ENCODE results near the gene PPM1H. TPM values are rescaled to one million over a fixed set of nuclear protein-coding genes. Genes with fewer than 3 reads are reported as not detected.

Gene PPM1H
- polyA plus RNA-seq, 1 of the 3 experiments (the other 2 are of a cell fraction): 0.13 TPM

DNA sequence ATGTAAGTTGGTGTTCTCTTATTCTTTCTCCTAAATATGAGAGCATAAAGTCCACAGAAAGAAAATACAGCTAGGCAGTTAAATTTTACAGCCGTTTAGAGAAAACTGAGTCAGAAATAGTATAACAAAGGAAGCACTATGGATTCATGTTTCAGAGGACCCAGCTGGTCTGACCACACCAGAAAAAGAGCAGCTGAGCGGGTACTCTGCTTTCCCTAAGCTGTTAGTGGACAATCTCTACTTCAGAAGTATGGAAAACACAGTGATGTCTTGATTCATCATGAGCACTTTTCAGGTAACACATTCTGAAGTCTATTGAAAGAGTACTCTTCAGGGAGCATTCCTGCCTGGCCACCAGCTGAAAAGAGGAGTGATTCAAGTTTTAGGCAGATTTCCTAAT, 12.4 kb downstream of the PPM1H start:
- Histone ChIP-seq H3K9me3 (no peaks in the 10 kb centered on the region), H3K4me3 (ENCODE audit: low read depth in 2 of 2, low read length in 1 of 2) (no peak overlapping the region), H3F3A (replicated peaks; ENCODE audit: insufficient read depth) (no peaks in the 10 kb centered on the region), H3K9ac (no peak overlapping the region), H3K4me1 (ENCODE audit: control insufficient read depth in 1 of 2, insufficient read depth in 2 of 2, low read depth in 1 of 2, low read length in 1 of 2) (no peaks in the 10 kb centered on the region; a peak in 1 of 4 replicates), H2AFZ (ENCODE audit: low read depth) (no peak overlapping the region), H3K79me2 (ENCODE audit: insufficient read depth) (no peaks in the 10 kb centered on the region), H4K20me1 (ENCODE audit: insufficient read depth) (no peaks in the 10 kb centered on the region), H3K9me2 (no peaks in the 10 kb centered on the region), H3K36me3 (replicated peaks in 1 of 2; ENCODE audit: control insufficient read depth in 1 of 2, insufficient read depth in 2 of 2, low read length in 1 of 2) (no peaks in the 10 kb centered on the region), H3K27me3 (ENCODE audit: insufficient read depth) (peaks cover 23% of the 10 kb centered on the region), H3K27ac (ENCODE audit: low read depth in 2 of 2, low read length in 1 of 2) (no peak overlapping the region), H3K4me2 (no peak overlapping the region)
- WGBS (ENCODE audit: low lambda C conversion rate): 17% methylated on average over 2 of the region's 2 CpGs
- TF ChIP-seq CHD2 (IDR thresholded peaks at IDR 0.05; ENCODE audit: low read length, partially characterized antibody) (no peak), EZH2phosphoT487 (IDR thresholded peaks at IDR 0.05; ENCODE audit: borderline replicate concordance, low read depth) (no peak), SIN3A (IDR thresholded peaks at IDR 0.05; ENCODE audit: borderline replicate concordance, low read depth, low read length) (no peak), TAF1 (IDR thresholded peaks at IDR 0.05; ENCODE audit: borderline replicate concordance, low read depth, low read length) (no peak), RFX5 (IDR thresholded peaks at IDR 0.05; ENCODE audit: low read length) (no peak), GATA2 (CRISPR knock-in tag; IDR thresholded peaks at IDR 0.05) (no peak), RAD21 (IDR thresholded peaks at IDR 0.05; ENCODE audit: low read length) (no peak), RXRA (IDR thresholded peaks at IDR 0.05; ENCODE audit: borderline replicate concordance, low read depth) (no peak), MEF2A (IDR thresholded peaks at IDR 0.05; ENCODE audit: borderline replicate concordance, low read depth) (no peak), RCOR1 (IDR thresholded peaks at IDR 0.05; ENCODE audit: low read length) (no peak), JUND (IDR thresholded peaks at IDR 0.05) (no peak), NRF1 (IDR thresholded peaks at IDR 0.05; ENCODE audit: low read depth, low read length) (no peak), TCF12 (IDR thresholded peaks at IDR 0.05) (no peak), ELF1 (IDR thresholded peaks at IDR 0.05) (no peak)
- TF ChIP-seq, protein P1, sequence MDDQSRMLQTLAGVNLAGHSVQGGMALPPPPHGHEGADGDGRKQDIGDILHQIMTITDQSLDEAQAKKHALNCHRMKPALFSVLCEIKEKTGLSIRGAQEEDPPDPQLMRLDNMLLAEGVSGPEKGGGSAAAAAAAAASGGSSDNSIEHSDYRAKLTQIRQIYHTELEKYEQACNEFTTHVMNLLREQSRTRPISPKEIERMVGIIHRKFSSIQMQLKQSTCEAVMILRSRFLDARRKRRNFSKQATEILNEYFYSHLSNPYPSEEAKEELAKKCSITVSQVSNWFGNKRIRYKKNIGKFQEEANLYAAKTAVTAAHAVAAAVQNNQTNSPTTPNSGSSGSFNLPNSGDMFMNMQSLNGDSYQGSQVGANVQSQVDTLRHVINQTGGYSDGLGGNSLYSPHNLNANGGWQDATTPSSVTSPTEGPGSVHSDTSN (IDR thresholded peaks at IDR 0.05): no peak
- TF ChIP-seq, protein P2, sequence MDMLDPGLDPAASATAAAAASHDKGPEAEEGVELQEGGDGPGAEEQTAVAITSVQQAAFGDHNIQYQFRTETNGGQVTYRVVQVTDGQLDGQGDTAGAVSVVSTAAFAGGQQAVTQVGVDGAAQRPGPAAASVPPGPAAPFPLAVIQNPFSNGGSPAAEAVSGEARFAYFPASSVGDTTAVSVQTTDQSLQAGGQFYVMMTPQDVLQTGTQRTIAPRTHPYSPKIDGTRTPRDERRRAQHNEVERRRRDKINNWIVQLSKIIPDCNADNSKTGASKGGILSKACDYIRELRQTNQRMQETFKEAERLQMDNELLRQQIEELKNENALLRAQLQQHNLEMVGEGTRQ (IDR thresholded peaks at IDR 0.05; ENCODE audit: borderline replicate concordance, low read depth, low read length): no peak
- TF ChIP-seq, protein P3, sequence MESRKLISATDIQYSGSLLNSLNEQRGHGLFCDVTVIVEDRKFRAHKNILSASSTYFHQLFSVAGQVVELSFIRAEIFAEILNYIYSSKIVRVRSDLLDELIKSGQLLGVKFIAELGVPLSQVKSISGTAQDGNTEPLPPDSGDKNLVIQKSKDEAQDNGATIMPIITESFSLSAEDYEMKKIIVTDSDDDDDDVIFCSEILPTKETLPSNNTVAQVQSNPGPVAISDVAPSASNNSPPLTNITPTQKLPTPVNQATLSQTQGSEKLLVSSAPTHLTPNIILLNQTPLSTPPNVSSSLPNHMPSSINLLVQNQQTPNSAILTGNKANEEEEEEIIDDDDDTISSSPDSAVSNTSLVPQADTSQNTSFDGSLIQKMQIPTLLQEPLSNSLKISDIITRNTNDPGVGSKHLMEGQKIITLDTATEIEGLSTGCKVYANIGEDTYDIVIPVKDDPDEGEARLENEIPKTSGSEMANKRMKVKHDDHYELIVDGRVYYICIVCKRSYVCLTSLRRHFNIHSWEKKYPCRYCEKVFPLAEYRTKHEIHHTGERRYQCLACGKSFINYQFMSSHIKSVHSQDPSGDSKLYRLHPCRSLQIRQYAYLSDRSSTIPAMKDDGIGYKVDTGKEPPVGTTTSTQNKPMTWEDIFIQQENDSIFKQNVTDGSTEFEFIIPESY (IDR thresholded peaks at IDR 0.05; ENCODE audit: borderline replicate concordance, low read depth): no peak
- TF ChIP-seq, protein P4, sequence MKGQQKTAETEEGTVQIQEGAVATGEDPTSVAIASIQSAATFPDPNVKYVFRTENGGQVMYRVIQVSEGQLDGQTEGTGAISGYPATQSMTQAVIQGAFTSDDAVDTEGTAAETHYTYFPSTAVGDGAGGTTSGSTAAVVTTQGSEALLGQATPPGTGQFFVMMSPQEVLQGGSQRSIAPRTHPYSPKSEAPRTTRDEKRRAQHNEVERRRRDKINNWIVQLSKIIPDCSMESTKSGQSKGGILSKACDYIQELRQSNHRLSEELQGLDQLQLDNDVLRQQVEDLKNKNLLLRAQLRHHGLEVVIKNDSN (IDR thresholded peaks at IDR 0.05; ENCODE audit: borderline replicate concordance, low read depth): no peak
- TF ChIP-seq, protein P5, sequence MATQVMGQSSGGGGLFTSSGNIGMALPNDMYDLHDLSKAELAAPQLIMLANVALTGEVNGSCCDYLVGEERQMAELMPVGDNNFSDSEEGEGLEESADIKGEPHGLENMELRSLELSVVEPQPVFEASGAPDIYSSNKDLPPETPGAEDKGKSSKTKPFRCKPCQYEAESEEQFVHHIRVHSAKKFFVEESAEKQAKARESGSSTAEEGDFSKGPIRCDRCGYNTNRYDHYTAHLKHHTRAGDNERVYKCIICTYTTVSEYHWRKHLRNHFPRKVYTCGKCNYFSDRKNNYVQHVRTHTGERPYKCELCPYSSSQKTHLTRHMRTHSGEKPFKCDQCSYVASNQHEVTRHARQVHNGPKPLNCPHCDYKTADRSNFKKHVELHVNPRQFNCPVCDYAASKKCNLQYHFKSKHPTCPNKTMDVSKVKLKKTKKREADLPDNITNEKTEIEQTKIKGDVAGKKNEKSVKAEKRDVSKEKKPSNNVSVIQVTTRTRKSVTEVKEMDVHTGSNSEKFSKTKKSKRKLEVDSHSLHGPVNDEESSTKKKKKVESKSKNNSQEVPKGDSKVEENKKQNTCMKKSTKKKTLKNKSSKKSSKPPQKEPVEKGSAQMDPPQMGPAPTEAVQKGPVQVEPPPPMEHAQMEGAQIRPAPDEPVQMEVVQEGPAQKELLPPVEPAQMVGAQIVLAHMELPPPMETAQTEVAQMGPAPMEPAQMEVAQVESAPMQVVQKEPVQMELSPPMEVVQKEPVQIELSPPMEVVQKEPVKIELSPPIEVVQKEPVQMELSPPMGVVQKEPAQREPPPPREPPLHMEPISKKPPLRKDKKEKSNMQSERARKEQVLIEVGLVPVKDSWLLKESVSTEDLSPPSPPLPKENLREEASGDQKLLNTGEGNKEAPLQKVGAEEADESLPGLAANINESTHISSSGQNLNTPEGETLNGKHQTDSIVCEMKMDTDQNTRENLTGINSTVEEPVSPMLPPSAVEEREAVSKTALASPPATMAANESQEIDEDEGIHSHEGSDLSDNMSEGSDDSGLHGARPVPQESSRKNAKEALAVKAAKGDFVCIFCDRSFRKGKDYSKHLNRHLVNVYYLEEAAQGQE (IDR thresholded peaks at IDR 0.05; ENCODE audit: low read depth, low read length): no peak
- ChIA-PET POLR2A (no interaction called here), CTCF (interaction anchor here (1.2 to 1.3 kb wide), 2 partner anchors 13 to 21 kb away, joined by 3 read pairs; partner anchors contain the start of gene PPM1H)
- DNase-seq: no peak
